Stomach (tissue), 8 donors: Measurements from ENCODE around the gene CWH43. TPM values are rescaled to one million over a fixed set of nuclear protein-coding genes. Genes with fewer than 3 reads are reported as not detected.

ENCODE experiments used
- polyA plus RNA-seq, 3 donors: library from polyadenylated mRNA; stranded (reverse); fragments of 200-250 nt; gene quantifications; one replicate each; pipeline ENCODE4 v1.2.3, GENCODE V29; 2013
- small RNA-seq, 4 donors: library from RNA; depleted of rRNA; stranded (forward); fragments of <200 nt; gene quantifications; one replicate each; pipeline ENCODE3, GENCODE V24; 2016
- total RNA-seq, 5 donors: library from RNA; depleted of rRNA; stranded (reverse); fragments of >200 nt; gene quantifications; one replicate each; pipeline versions ENCODE4 v1.1.0 to v1.2.3, GENCODE V29; 2014 to 2016
- donor health status: healthy with polysubstance abuse.
- donor health status: Bipolar disorder and iron deficiency.
- donor health status: healthy.

Gene CWH43
- total and polyA plus RNA-seq, 8 donors = 0.50 to 48.1 (median 2.8) TPM; not detected in 1

Small RNAs within 50 kb of the gene (small RNA-seq; reads per million reads assigned to genes)
- gene AC020593.1 = 0 reads per million in 4 donors

Other genes starting within 250 kb of the CWH43 start
- gene FRYL, start 206.0 kb upstream of the CWH43 start, total RNA-seq = 100 to 1,000 TPM in 3 of 5 donors, 10 to 100 TPM in 2; 66.4 to 697 (median 105) TPM
- 10 to 100 TPM in 1 of 3 donors, 1 to 10 TPM in 2; 6.4 to 12.8 (median 7.8) TPM for gene FRYL, start 206.0 kb upstream of the CWH43 start, polyA plus RNA-seq
- gene OCIAD1, start 155.2 kb upstream of the CWH43 start, total RNA-seq = 100 to 1,000 TPM in 3 of 5 donors, 10 to 100 TPM in 2; 24.0 to 142 (median 112) TPM
- gene OCIAD1, start 155.2 kb upstream of the CWH43 start, polyA plus RNA-seq = 10 to 100 TPM; 55.4 to 98.3 (median 72.6) TPM
- gene OCIAD2, start 79.5 kb upstream of the CWH43 start, total RNA-seq = 100 to 1,000 TPM in 1 of 5 donors, 10 to 100 TPM in 2, 1 to 10 TPM in 2; 1.7 to 371 (median 29.2) TPM
- 10 to 100 TPM; 55.6 to 80.8 (median 72.7) TPM for gene OCIAD2, start 79.5 kb upstream of the CWH43 start, polyA plus RNA-seq